GM10266 (cell line): ENCODE measurements around the gene CENPP.

Source experiments
- DNase-seq: peaks from one replicate; pipeline ENCODE4 v3.0.0; 2012; ENCODE audit errors: extremely low spot score
- TF ChIP-seq, protein P1 (sequence below): IDR thresholded peaks from 2 replicates; pipeline ENCODE4 v1.5.1; 2012; ENCODE audit warnings: mild to moderate bottlenecking, low read depth; ENCODE audit not compliant: control insufficient read depth, insufficient read depth; ENCODE audit errors: missing control alignments

CENPP gene

DNA sequence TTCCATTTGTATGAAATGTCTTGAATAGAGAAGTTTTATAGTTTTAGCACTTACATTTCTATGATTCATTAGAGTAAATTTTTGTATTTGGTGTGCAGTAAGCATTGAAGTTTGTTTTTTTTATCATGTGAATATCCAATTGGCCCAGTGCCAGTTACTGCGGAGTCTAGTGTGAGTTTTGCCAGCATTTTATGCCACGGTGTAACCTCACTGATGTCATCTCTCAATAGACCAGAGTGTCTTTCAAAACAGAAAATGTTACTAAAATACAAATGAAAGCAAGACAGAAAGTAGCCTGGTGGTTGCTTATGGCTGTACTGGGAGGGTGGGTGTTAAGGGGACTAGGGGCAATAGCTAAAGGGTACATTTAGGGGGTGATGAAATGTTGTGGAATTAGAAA lies 281.3 kb downstream of the CENPP start:
- TF ChIP-seq, protein P1, sequence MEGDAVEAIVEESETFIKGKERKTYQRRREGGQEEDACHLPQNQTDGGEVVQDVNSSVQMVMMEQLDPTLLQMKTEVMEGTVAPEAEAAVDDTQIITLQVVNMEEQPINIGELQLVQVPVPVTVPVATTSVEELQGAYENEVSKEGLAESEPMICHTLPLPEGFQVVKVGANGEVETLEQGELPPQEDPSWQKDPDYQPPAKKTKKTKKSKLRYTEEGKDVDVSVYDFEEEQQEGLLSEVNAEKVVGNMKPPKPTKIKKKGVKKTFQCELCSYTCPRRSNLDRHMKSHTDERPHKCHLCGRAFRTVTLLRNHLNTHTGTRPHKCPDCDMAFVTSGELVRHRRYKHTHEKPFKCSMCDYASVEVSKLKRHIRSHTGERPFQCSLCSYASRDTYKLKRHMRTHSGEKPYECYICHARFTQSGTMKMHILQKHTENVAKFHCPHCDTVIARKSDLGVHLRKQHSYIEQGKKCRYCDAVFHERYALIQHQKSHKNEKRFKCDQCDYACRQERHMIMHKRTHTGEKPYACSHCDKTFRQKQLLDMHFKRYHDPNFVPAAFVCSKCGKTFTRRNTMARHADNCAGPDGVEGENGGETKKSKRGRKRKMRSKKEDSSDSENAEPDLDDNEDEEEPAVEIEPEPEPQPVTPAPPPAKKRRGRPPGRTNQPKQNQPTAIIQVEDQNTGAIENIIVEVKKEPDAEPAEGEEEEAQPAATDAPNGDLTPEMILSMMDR = no peak
- DNase-seq = peak; percentile 54

DNA sequence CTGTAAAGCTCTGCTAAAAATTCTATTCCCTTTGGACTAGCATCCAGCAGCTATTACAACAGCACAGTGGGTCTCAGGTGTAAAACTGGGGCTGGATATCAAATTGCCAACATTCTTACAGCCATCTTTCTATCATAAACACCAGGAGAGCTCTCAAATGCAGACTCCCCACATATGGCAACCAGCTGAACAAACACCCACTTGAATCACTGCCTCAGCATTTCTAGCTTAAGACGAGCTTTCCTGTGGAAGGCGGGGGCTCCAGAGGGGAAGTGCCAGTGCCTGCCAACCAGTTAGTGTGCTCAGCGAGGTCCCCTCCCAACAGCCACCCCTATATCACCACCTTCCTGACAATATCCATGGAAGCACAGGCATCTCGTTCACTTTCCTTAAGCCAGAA lies 282.0 kb downstream of the CENPP start:
- no peak for DNase-seq
- TF ChIP-seq, protein P1 = no peak

DNA sequence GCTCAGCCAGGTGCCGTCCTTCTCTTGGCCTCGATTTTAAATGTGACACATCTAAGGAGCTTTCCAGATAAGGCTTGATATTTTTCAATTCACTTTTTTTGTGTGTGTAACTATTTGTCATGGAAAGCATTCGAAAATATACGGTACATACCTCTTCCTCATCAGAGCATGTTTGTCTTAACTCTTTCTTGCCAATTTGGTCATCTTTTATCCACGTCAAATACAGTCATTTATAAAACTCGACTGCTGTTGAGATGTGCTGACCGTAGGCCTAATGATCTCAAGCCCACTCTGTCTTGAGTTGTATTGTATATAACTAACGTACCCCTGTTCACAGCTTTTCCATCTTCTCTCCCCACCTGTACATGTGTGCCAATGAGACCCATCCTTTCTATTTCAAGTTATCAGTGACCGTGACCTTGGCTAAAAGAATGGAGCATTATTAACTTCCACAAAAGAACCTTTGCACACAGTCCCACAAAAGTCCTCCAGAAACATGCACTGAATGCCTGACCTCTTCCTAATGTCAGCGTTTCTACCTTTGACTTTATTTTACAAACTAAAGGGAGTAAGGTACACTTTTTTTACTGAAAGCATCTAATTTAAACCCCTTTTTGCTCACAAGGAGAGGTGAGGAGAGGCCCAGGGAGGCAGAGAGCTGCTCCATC lies 282.6 kb downstream of the CENPP start:
- TF ChIP-seq, protein P1 = no peak
- DNase-seq = no peak

DNA sequence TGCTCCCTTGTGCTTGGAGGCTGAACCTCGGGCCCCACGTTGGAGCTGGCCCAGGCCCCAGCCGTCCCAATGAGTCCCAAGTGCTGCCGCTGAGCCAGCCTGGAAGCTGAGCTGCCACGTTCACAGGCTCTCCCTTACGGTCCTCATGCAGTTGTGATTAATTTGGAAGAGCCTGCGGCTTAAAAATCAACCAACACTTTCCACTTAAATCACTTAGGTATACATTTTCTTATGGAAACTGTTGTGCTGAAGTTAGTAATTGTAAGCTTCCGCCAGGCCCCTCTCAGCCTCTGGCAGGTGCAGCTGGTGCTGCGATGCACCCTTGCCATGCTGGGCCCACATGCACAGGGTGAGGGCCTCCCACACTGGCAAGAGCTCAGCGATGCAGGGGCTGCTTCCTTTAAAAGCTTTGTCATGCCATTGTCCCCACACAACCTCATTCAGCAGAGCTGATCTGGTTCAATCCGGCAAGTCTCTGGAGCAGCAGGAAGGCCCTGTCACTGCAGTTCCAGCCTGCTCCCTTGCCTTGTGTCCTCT lies 283.2 kb downstream of the CENPP start:
- DNase-seq = no peak
- TF ChIP-seq, protein P1 = no peak

DNA sequence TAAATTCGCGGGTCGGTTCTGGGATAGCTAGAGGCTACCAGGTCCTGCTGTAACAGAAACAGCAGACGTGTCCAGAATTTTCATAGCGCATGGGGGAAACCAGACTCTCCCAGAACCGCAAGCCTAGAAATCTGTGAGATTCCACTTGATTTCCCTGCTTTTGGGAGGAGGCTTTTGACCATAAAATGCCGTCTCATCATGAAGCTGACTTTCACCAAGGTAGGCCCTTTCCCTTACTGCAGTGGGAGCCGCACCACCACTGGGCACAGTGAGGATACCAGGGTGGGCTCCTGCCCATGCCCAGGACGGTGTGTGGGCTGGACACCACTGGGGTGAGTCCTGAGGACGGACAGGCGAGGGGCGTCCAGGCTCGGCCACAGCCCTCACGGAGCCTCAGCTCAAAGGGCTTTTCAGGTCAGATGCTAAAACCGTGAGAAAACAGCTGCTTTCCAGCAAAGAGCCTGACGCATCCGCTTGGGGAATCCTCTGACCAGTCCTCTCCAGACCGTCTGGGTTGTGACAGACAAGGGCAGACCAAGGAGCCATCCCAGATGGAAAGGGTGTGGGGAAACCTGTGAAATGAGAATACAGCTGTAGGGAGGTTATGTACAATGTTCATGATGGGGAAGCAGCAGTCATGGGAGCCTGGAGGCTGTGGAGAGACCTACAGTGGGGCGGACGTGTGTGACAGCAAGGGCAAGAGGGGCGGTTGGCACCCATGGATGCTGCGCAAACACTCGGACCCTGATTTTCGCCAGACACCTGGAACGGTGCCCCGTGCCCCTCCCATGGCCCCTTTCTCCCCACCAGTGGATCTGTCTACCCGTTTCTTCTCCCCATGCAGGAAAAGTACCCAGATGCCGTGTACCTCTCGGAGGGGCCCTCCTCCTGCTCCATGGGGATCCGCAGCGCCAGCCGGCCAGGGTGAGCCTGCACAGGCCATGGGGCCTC lies 285.0 kb downstream of the CENPP start:
- DNase-seq = no peak
- TF ChIP-seq, protein P1 = no peak

DNA sequence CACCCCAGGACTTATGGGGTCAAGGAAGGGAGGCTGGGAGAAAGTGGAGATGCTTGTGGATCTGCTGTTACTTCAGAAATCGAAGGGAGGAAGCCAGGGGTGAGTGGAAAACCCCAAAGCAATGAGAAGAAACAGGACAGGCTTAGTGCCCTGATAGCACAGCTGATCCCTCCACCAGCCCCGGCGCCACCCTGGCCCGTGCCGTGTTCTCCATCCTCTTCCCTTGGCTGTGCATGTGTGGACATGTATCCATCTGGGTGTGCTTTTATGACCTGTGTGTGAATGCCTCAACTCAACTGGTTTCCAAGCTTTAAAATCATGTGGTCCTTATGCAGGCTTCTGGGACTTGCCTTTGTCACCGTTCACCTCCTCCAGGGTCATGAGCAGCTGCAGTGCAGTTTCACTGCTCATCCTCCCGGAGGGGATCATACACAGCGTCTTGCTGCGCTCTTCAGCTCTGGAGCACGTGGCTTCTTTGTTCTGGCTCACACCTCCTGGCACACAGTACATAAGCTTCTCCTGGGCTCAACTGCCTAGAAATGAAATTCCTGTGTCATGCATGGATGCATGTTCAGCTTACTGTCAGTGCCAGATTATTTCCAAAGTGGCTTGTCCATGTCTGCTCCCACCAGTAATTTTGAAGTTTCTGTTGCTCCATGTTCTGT lies 286.0 kb downstream of the CENPP start:
- TF ChIP-seq, protein P1 = no peak
- no peak for DNase-seq
